Loucy (cell line): ENCODE results near the gene RNF168.

Experiments used
- H2AFZ ChIP-seq: fragments of 200-600 bp; sonication (generic); 2 replicates; pipeline ENCODE4 v1.6.0; 2016; ENCODE audit warnings: antibody characterized with exemption, mild to moderate bottlenecking, low read length, moderate library complexity
- H3F3A ChIP-seq: fragments of 200-600 bp; 2 replicates; pipeline ENCODE4 v1.6.0; 2016; ENCODE audit warnings: antibody characterized with exemption, low read depth, mild to moderate bottlenecking
- H3K27me3 ChIP-seq: fragments of 200-600 bp; sonication (generic); 2 replicates; pipeline ENCODE4 v1.6.1; 2014; ENCODE audit warnings: low read length, mild to moderate bottlenecking; ENCODE audit not compliant: insufficient read depth, poor library complexity, severe bottlenecking
- H3K36me3 ChIP-seq: fragments of 200-600 bp; sonication (generic); 2 replicates; pipeline ENCODE4 v1.6.1; 2016; ENCODE audit warnings: low read length; ENCODE audit not compliant: insufficient read depth
- H3K4me1 ChIP-seq: fragments of 200-600 bp; sonication (generic); 2 replicates; pipeline ENCODE4 v1.5.1; 2014; ENCODE audit warnings: low read length, mild to moderate bottlenecking; ENCODE audit not compliant: insufficient read depth, poor library complexity, severe bottlenecking
- H3K4me2 ChIP-seq: fragments of 200-600 bp; sonication (generic); 2 replicates; pipeline ENCODE4 v1.6.0; 2014; ENCODE audit warnings: antibody characterized with exemption, low read length, low read depth, mild to moderate bottlenecking; ENCODE audit not compliant: poor library complexity, severe bottlenecking
- H3K4me3 ChIP-seq: fragments of 200-600 bp; sonication (generic); 2 replicates; pipeline ENCODE4 v1.5.1; 2014; ENCODE audit warnings: low read length, mild to moderate bottlenecking, mixed read lengths; ENCODE audit not compliant: poor library complexity, severe bottlenecking
- H3K79me2 ChIP-seq: fragments of 200-600 bp; sonication (generic); 2 replicates; pipeline ENCODE4 v1.6.1; 2014; ENCODE audit warnings: low read length; ENCODE audit not compliant: insufficient read depth
- H3K9ac ChIP-seq: fragments of 200-600 bp; sonication (generic); 2 replicates; pipeline ENCODE4 v1.6.0; 2014; ENCODE audit warnings: mild to moderate bottlenecking, low read depth, low read length, moderate library complexity; ENCODE audit not compliant: poor library complexity, severe bottlenecking
- H3K9me2 ChIP-seq: fragments of 200-600 bp; sonication (generic); replicated peaks from 2 replicates; pipeline ENCODE4 v1.6.1; 2016; ENCODE audit warnings: low read depth, low read length, mixed read lengths
- H3K9me3 ChIP-seq: fragments of 200-600 bp; sonication (generic); 2 replicates; pipeline ENCODE4 v1.6.1; 2014; ENCODE audit warnings: mild to moderate bottlenecking, antibody characterized with exemption, low read length, low read depth; ENCODE audit not compliant: insufficient read depth
- H4K20me1 ChIP-seq: fragments of 200-600 bp; sonication (generic); 2 replicates; pipeline ENCODE4 v1.6.0; 2014; ENCODE audit warnings: antibody characterized with exemption, low read length, mild to moderate bottlenecking; ENCODE audit not compliant: insufficient read depth, poor library complexity, severe bottlenecking
- EZH2phosphoT487 ChIP-seq: fragments of 200-600 bp; IDR thresholded peaks from 2 replicates; pipeline ENCODE4 v1.6.1; 2018; ENCODE audit warnings: antibody characterized with exemption, mild to moderate bottlenecking, moderate library complexity, borderline replicate concordance
- TF ChIP-seq, protein P1 (sequence below): fragments of 200-600 bp; sonication (generic); conservative IDR thresholded peaks from 2 replicates; pipeline ENCODE4 v1.5.1; 2014; ENCODE audit warnings: mild to moderate bottlenecking, antibody characterized with exemption, low read length

The RNF168 gene

DNA sequence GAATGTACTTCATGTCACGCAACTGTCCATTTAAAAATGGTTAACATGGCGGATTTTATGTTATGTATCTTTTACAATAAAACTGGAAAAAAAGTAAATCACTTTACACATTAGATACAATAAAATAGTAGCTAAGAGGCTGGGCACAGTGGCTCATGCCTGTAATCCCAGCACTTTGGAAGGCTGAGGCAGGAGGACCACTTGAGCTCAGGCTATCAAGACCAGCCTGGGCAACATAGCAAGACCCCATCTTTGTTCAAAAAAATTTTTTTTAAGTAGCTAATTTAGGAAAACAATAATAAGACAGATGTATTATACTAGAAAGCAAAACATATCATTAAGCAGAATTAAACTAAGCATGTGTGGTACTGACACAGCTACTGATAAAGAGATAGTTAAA, 11.5 kb downstream of the RNF168 start:
- Histone ChIP-seq H3F3A (peaks cover 14% of the 10 kb centered on the region; the same call in 1 of the 2 replicates), H3K4me2 (peak overlapping the region; percentile 95), H3K9me2 (no peaks in the 10 kb centered on the region), H3K4me3 (peak overlapping the region; percentile 66), H3K27me3 (no peaks in the 10 kb centered on the region), H3K79me2 (peaks cover 100% of the 10 kb centered on the region), H4K20me1 (peaks cover 97% of the 10 kb centered on the region), H3K4me1 (peaks cover 64% of the 10 kb centered on the region), H3K9ac (peak overlapping the region; percentile 41), H3K9me3 (no peaks in the 10 kb centered on the region), H2AFZ (no peak overlapping the region), H3K36me3 (peaks cover 87% of the 10 kb centered on the region)
- TF ChIP-seq, protein P1, sequence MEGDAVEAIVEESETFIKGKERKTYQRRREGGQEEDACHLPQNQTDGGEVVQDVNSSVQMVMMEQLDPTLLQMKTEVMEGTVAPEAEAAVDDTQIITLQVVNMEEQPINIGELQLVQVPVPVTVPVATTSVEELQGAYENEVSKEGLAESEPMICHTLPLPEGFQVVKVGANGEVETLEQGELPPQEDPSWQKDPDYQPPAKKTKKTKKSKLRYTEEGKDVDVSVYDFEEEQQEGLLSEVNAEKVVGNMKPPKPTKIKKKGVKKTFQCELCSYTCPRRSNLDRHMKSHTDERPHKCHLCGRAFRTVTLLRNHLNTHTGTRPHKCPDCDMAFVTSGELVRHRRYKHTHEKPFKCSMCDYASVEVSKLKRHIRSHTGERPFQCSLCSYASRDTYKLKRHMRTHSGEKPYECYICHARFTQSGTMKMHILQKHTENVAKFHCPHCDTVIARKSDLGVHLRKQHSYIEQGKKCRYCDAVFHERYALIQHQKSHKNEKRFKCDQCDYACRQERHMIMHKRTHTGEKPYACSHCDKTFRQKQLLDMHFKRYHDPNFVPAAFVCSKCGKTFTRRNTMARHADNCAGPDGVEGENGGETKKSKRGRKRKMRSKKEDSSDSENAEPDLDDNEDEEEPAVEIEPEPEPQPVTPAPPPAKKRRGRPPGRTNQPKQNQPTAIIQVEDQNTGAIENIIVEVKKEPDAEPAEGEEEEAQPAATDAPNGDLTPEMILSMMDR, result no peak
- no peak for TF ChIP-seq EZH2phosphoT487

DNA sequence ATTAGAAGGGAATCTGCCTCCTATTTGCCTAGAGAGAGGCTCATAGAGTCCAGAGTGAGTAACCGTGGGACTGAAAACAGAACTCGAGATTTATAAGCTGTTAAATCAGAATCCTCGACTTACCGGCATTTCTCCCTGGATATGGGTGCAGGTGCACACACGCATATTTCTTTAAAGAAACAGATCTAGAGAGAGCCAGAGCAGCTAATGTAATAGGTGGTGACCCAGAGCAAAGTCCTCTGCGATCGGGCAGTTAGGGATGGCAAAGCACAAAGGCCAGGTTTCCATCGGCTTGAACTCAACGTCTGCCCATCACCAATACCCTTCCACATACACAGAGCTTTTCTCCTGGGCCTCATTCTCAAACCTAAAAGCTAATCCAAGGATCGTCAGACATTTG, 13.8 kb downstream of the RNF168 start:
- TF ChIP-seq EZH2phosphoT487, result no peak
- TF ChIP-seq, protein P1, result no peak
- peaks cover 87% of the 10 kb centered on the region for H3K36me3 ChIP-seq
- no peaks in the 10 kb centered on the region for H3K9me2 ChIP-seq
- H3K4me1 ChIP-seq, result peaks cover 45% of the 10 kb centered on the region
- H3K79me2 ChIP-seq, result peaks cover 100% of the 10 kb centered on the region
- H3K4me3 ChIP-seq, result peak overlapping the region; percentile 66
- peak overlapping the region; percentile 41 for H3K9ac ChIP-seq
- peaks cover 18% of the 10 kb centered on the region; the same call in 1 of the 2 replicates for H3F3A ChIP-seq
- H3K4me2 ChIP-seq, result peak overlapping the region; percentile 95
- H4K20me1 ChIP-seq, result peaks cover 97% of the 10 kb centered on the region
- H3K9me3 ChIP-seq, result no peaks in the 10 kb centered on the region
- H3K27me3 ChIP-seq, result no peaks in the 10 kb centered on the region
- H2AFZ ChIP-seq, result no peak overlapping the region

DNA sequence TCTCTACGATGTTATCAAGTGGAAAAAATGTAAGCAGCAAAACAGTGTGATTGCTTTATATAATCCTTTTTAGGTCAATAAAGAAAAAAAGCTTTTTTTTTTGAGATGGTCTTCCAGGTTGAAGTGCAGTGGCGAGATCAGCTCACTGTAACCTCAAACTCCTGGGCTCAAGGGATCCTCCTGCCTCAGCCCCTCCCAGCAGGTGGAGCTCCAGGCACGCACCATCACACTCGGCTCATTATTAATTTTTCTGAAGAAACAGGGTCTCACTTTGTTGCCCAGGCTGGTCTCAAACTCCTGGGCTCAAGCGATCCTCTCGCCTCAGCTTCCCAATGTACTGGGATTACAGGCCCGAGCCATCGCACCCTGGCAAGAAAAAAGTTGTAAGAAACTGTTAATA, 17.3 kb downstream of the RNF168 start:
- H4K20me1 ChIP-seq, result peaks cover 99% of the 10 kb centered on the region
- H3K9me3 ChIP-seq, result no peaks in the 10 kb centered on the region
- H3K4me2 ChIP-seq, result no peak overlapping the region
- H3K36me3 ChIP-seq, result peaks cover 91% of the 10 kb centered on the region
- H3K9ac ChIP-seq, result no peak overlapping the region
- H3K4me1 ChIP-seq, result peaks cover 19% of the 10 kb centered on the region
- H3K9me2 ChIP-seq, result no peaks in the 10 kb centered on the region
- no peaks in the 10 kb centered on the region for H3K27me3 ChIP-seq
- H3K4me3 ChIP-seq, result no peak overlapping the region
- TF ChIP-seq, protein P1, result peak; percentile 57
- no peak for TF ChIP-seq EZH2phosphoT487
- H3K79me2 ChIP-seq, result peaks cover 99% of the 10 kb centered on the region
- H3F3A ChIP-seq, result peaks cover 16% of the 10 kb centered on the region; the same call in 1 of the 2 replicates
- H2AFZ ChIP-seq, result no peak overlapping the region
